Osteoblast (primary cell): ENCODE results near the gene YWHAE. TPM values are rescaled to one million over a fixed set of nuclear protein-coding genes. Genes with fewer than 3 reads are reported as not detected.
A peak's percentile ranks its signal among the peaks of the same experiment; 100 is the strongest.
"Not testable (repeated sequence)": the region's sequence is repeated elsewhere in the genome, so short reads cannot be mapped to it uniquely, and the experiment has no call there.

Experiments
- DNase-seq: peaks from one replicate; pipeline ENCODE4 v3.0.0; 2011; ENCODE audit warnings: low spot score, mixed read lengths; ENCODE audit not compliant: insufficient read length; ENCODE audit errors: missing footprints
- H2AFZ ChIP-seq: 2 replicates; pipeline ENCODE4 v1.6.0; 2011; ENCODE audit warnings: mild to moderate bottlenecking, low read length
- H3K27ac ChIP-seq: 2 replicates; pipeline ENCODE4 v1.5.1; 2011; ENCODE audit warnings: mild to moderate bottlenecking, low read depth, low read length, moderate library complexity
- H3K27me3 ChIP-seq: 2 replicates; pipeline ENCODE4 v1.6.0; 2012; ENCODE audit warnings: mild to moderate bottlenecking, control low read depth, inconsistent platforms, low read length, moderate library complexity; ENCODE audit not compliant: insufficient read depth
- H3K36me3 ChIP-seq: 2 replicates; pipeline ENCODE4 v1.5.1; 2011; ENCODE audit warnings: mild to moderate bottlenecking, low read length, control low read depth, moderate library complexity; ENCODE audit not compliant: insufficient read depth
- H3K4me1 ChIP-seq: 2 replicates; pipeline ENCODE4 v1.5.1; 2011; ENCODE audit warnings: mild to moderate bottlenecking, low read length, control low read depth, moderate library complexity; ENCODE audit not compliant: insufficient read depth
- H3K4me2 ChIP-seq: 2 replicates; pipeline ENCODE4 v1.6.0; 2011; ENCODE audit warnings: mild to moderate bottlenecking, low read length; ENCODE audit not compliant: insufficient read depth
- H3K4me3 ChIP-seq: fragments of 200-600 bp; sonication (generic); 3 replicates; pipeline ENCODE4 v1.5.1; 2012; ENCODE audit warnings: mild to moderate bottlenecking, low read length, inconsistent platforms; ENCODE audit not compliant: insufficient read depth
- H3K79me2 ChIP-seq: 2 replicates; pipeline ENCODE4 v1.6.0; 2012; ENCODE audit warnings: mild to moderate bottlenecking, low read length, control low read depth, inconsistent platforms; ENCODE audit not compliant: insufficient read depth
- H3K9me3 ChIP-seq: 2 replicates; pipeline ENCODE4 v1.5.1; 2011; ENCODE audit warnings: low read depth, low read length, control low read depth
- H4K20me1 ChIP-seq: 2 replicates; pipeline ENCODE4 v1.6.0; 2012; ENCODE audit warnings: mild to moderate bottlenecking, low read length, control low read depth; ENCODE audit not compliant: insufficient read depth
- CTCF ChIP-seq: IDR thresholded peaks from 2 replicates; pipeline ENCODE4 v1.5.1; 2011; ENCODE audit warnings: mild to moderate bottlenecking, low read depth, low read length, moderate library complexity; ENCODE audit errors: extremely low read depth
- total RNA-seq: library from RNA; depleted of rRNA; stranded (reverse); fragments of >200 nt; gene quantifications from 2 replicates; pipeline ENCODE4 v1.2.3, GENCODE V29; 2012

The YWHAE gene
- total RNA-seq, 1 donor = 433 TPM

DNA sequence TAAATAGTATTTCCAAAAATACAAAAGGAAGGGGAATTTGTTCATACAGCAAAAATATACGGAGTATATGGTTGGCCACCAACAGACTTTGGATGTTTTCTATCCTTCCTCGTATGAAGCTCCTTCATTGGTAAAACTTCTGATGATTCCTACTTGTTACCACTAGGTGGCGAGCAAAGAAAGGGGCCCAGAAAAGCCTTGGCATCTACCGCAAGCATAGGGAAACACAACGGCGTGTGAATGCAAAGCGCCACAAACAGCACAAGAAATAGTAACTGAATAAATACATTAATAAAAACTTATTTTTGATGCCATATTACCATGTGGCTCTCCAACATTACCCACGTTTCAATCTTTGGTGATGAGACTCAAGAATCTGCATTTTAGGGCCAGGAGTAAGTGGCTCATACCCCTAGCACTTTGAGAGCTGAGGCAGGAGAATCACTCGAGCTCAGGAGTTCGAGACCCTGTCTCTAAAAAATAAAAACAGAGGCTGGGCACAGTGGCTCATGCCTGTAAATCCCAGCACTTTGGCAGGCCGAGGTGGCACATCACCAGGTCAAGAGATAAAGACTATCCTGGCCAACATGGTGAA lies 34.5 kb downstream of the YWHAE start:
- H4K20me1 ChIP-seq = peaks cover 93% of the 10 kb centered on the region
- TF ChIP-seq CTCF = peak; percentile 94
- no peaks in the 10 kb centered on the region for H3K9me3 ChIP-seq
- peaks cover 99% of the 10 kb centered on the region for H3K79me2 ChIP-seq
- H3K4me1 ChIP-seq = peaks cover 55% of the 10 kb centered on the region
- peak overlapping the region; percentile 37 for H3K4me2 ChIP-seq
- DNase-seq = no peak
- H3K36me3 ChIP-seq = peaks cover 24% of the 10 kb centered on the region
- no peak overlapping the region for H2AFZ ChIP-seq
- no peaks in the 10 kb centered on the region for H3K27me3 ChIP-seq
- H3K27ac ChIP-seq = peak overlapping the region; percentile 21
- no peak overlapping the region for H3K4me3 ChIP-seq

GRCh38 chr17:1362964-1363363 lies 37.1 kb downstream of the YWHAE start:
- Histone ChIP-seq H3K4me2 (no peak overlapping the region), H3K4me3 (no peak overlapping the region), H2AFZ (no peak overlapping the region), H3K4me1 (peaks cover 53% of the 10 kb centered on the region), H3K36me3 (peaks cover 37% of the 10 kb centered on the region), H3K9me3 (no peaks in the 10 kb centered on the region), H4K20me1 (peaks cover 82% of the 10 kb centered on the region), H3K79me2 (peaks cover 96% of the 10 kb centered on the region), H3K27me3 (no peaks in the 10 kb centered on the region), H3K27ac (no peak overlapping the region)
- no peak for TF ChIP-seq CTCF
- DNase-seq = no peak

DNA sequence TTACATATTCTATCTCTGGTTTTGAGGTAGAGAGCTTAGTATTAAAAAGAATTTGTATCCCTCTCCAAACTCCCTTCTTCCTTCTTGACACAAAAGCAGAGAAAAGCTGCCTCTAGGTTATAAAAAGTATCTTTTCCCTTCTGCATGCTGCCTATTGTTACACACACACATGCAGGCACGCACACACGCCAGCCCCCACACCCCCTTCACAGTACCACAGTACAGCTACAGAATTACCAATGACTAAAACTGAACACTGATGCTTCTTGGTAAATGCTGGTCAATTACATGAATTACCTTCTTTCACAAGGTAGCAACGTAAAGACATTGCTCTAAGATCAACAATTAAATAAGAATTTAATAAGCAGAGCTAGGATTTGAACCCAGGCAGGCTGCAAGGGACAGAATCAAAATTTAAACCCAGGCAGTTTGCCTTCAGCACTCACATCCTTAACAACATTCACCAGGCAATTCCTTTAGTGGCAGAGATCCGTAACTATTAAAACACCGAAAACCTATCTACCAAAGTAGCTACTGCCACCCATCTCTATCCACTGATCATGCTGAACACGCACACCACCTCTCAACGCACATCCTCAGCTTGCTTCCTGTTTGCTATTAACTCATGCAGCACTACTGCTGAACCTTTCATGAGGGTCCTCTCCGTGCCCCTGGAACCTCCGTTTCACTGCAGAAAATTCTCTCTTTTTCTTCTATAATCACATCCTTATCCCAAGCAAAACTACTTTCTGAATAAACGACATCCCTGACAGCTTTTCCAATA lies 37.8 kb downstream of the YWHAE start:
- Histone ChIP-seq H3K9me3 (no peaks in the 10 kb centered on the region), H3K36me3 (peaks cover 41% of the 10 kb centered on the region), H3K27me3 (no peaks in the 10 kb centered on the region), H2AFZ (no peak overlapping the region), H3K4me1 (peaks cover 46% of the 10 kb centered on the region), H3K79me2 (peaks cover 96% of the 10 kb centered on the region), H3K4me3 (no peak overlapping the region), H4K20me1 (peaks cover 81% of the 10 kb centered on the region), H3K27ac (peak overlapping the region; percentile 6), H3K4me2 (peak overlapping the region; percentile 27)
- TF ChIP-seq CTCF = no peak
- DNase-seq = no peak

GRCh38 chr17:1360975-1361374 lies 39.0 kb downstream of the YWHAE start:
- no peak for DNase-seq
- no peak overlapping the region for H2AFZ ChIP-seq
- no peak overlapping the region for H3K4me2 ChIP-seq
- H3K4me3 ChIP-seq = no peak overlapping the region
- peaks cover 34% of the 10 kb centered on the region for H3K4me1 ChIP-seq
- no peak for TF ChIP-seq CTCF
- H3K79me2 ChIP-seq = peaks cover 92% of the 10 kb centered on the region
- peak overlapping the region; percentile 54 for H3K27ac ChIP-seq
- no peaks in the 10 kb centered on the region for H3K9me3 ChIP-seq
- peaks cover 75% of the 10 kb centered on the region for H4K20me1 ChIP-seq
- no peaks in the 10 kb centered on the region for H3K27me3 ChIP-seq
- H3K36me3 ChIP-seq = peaks cover 49% of the 10 kb centered on the region

DNA sequence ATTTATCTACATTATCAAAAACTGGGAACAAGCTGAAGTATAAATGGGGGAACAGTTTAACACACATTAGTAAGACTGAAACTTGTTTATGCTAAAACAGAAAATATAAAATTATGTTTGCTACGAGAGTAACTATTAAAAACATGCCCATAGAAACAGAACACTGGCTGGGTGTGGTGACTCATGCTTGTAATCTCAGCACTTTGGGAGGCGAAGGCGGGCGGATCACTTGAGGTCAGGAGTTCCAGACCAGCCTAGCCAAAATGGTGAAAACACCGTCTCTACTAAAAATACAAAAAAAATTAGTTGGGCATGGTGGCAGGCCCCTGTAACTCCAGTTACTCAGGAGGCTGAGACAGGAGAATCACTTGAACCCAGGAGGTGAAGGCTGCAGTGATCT lies 39.7 kb downstream of the YWHAE start:
- Histone ChIP-seq H4K20me1 (peaks cover 72% of the 10 kb centered on the region), H3K79me2 (peaks cover 91% of the 10 kb centered on the region), H3K4me2 (peak overlapping the region; percentile 29), H3K36me3 (peaks cover 54% of the 10 kb centered on the region), H3K4me1 (peaks cover 28% of the 10 kb centered on the region), H3K27ac (peak overlapping the region; percentile 54)
- H3K4me3 ChIP-seq, DNase-seq, H3K9me3 ChIP-seq, H3K27me3 ChIP-seq, H2AFZ ChIP-seq: not testable (repeated sequence)
